Ovary (tissue), 9 donors: ENCODE measurements around the gene GFY. TPM values are rescaled to one million over a fixed set of nuclear protein-coding genes. Genes with fewer than 3 reads are reported as not detected.
A peak's percentile ranks its signal among the peaks of the same experiment; 100 is the strongest.

ENCODE experiments used
- DNase-seq, 5 donors: peaks; one replicate each; pipeline ENCODE4 v3.0.0-alpha.2; 2019 to 2020
- H3K27ac ChIP-seq, 2 donors: fragments of 200-600 bp; one replicate each; pipeline versions ENCODE4 v1.5.1 to v1.8.0; 2019 to 2022
- H3K27me3 ChIP-seq: fragments of 200-600 bp; one replicate; pipeline ENCODE4 v1.8.0; 2022
- H3K36me3 ChIP-seq: fragments of 200-600 bp; sonication (generic); one replicate; pipeline ENCODE4 v1.5.1; 2019
- H3K4me1 ChIP-seq: one replicate; pipeline ENCODE4 v1.8.1; 2013; ENCODE audit warnings: mild to moderate bottlenecking, moderate library complexity; ENCODE audit not compliant: insufficient read depth
- H3K4me3 ChIP-seq: fragments of 200-600 bp; sonication (generic); one replicate; pipeline ENCODE4 v1.5.1; 2017
- H3K9me3 ChIP-seq, 2 donors: fragments of 200-600 bp in 1 of 2; sonication (generic) in 1 of 2; one replicate each; pipeline versions ENCODE4 v1.5.1 to v1.8.1; 2013 to 2019; ENCODE audit warnings: mild to moderate bottlenecking in 1 of 2, moderate library complexity in 1 of 2
- CTCF ChIP-seq, 3 donors: fragments of 450-650 bp in 2 of 3; fragments of 200-600 bp in 1 of 3; IDR thresholded peaks; one replicate each; pipeline versions ENCODE4 v1.5.1 to v1.8.0; 2016 to 2022; ENCODE audit warnings: antibody characterized with exemption in 3 of 3, mild to moderate bottlenecking in 1 of 3
- EP300 ChIP-seq: sonication (generic); formaldehyde crosslinking; IDR thresholded peaks from one replicate; pipeline ENCODE4 v1.6.1; 2017; ENCODE audit warnings: antibody characterized with exemption
- POLR2A ChIP-seq: fragments of 450-650 bp; IDR thresholded peaks from one replicate; pipeline ENCODE4 v1.6.1; 2017; ENCODE audit warnings: antibody characterized with exemption, mild to moderate bottlenecking, moderate library complexity
- WGBS, 3 donors: extraction: QIAGEN DNeasy Blood & Tissue Kit in 1 of 3; methylation state at CpG; one replicate each; pipeline versions ENCODE4 v1.1.5 to v1.1.7; 2013 to 2017; 5-methylcytosine and 5-hydroxymethylcytosine counted together
- intact Hi-C, 4 donors: fragments of 100-400 bp; cut with DNase I; formaldehyde crosslinking; loops; one replicate each; pipeline versions ENCODE4 v1.11.0 to v1.15.1; 2022 to 2023
- polyA plus RNA-seq, 2 donors: library from polyadenylated mRNA; stranded (reverse); fragments of 200-250 nt in 1 of 2; fragments of 350-450 nt in 1 of 2; fragmentation: Illumina TruSeq in 1 of 2; extraction: RNeasy Lipid Tissue Mini Kit (QIAGEN cat#74804) in 1 of 2; gene quantifications; one replicate each; pipeline ENCODE4 v1.2.3, GENCODE V29; 2013 to 2014
- total RNA-seq, 7 donors: library from RNA; depleted of rRNA in 2 of 7; stranded (reverse); fragments of >200 nt in 2 of 7; fragmentation: NEBNext Ultra II Directional in 3 of 7; extraction: Animal tissue kit (Norgen Biotek cat#: 25700) in 3 of 7; gene quantifications; one replicate each; pipeline versions ENCODE4 v1.1.0 to v1.2.4, GENCODE V29; 2016 to 2023
- donor health status: DM: no; HTN: no; CAD: no; lungs with moderate emphysema.
- donor health status: DM: no; HTN: no; CAD: no.
- donor health status: Bipolar disorder and iron deficiency.
- donor health status: DM: yes; HTN: yes; CAD: no.
- donor health status: DM: no; HTN: no; CAD: no.
- donor health status: DM: yes; HTN: yes; CAD: no.

The GFY gene
- total and polyA plus RNA-seq, 9 donors: not detected

GRCh38 chr19:49463960-49464740, 39.0 kb downstream of the GFY start:
- Histone ChIP-seq H3K27me3 (no peaks in the 10 kb centered on the region), H3K27ac (no peak overlapping the region), H3K36me3 (no peaks in the 10 kb centered on the region), H3K4me1 (no peaks in the 10 kb centered on the region), H3K4me3 (no peak overlapping the region), H3K9me3 (no peaks in the 10 kb centered on the region)
- no peak for TF ChIP-seq EP300
- TF ChIP-seq POLR2A: no peak
- no peak for TF ChIP-seq CTCF (IDR thresholded peaks at IDR 0.05)
- WGBS, 3 donors: 86 to 87% (median 87%) methylated on average over 37 to 39 of the region's 39 CpGs
- no peak for DNase-seq
- intact Hi-C loops: no loop called here

- Histone ChIP-seq H3K9me3 (no peaks in the 10 kb centered on the region), H3K36me3 (no peaks in the 10 kb centered on the region), H3K4me1 (no peaks in the 10 kb centered on the region), H3K27ac (no peak overlapping the region), H3K27me3 (no peaks in the 10 kb centered on the region), H3K4me3 (no peak overlapping the region)
- TF ChIP-seq EP300 (no peak), POLR2A (no peak), CTCF (IDR thresholded peaks at IDR 0.05) (no peak)
- intact Hi-C loops: no loop called here
- DNase-seq: no peak
- 87 to 92% (median 91%) methylated on average over 3 of the region's 3 CpGs for WGBS, 3 donors
Measured at GRCh38 chr19:49465371-49465770, 40.2 kb downstream of the GFY start.

GRCh38 chr19:49468199-49468598, 43.0 kb downstream of the GFY start:
- H3K27ac ChIP-seq: no peak overlapping the region

GRCh38 chr19:49468746-49469447, 43.7 kb downstream of the GFY start:
- DNase-seq: peak in 1 of 5 donors; percentile 83
- Histone ChIP-seq H3K4me1 (peaks cover 2% of the 10 kb centered on the region), H3K27ac (no peak overlapping the region), H3K36me3 (no peaks in the 10 kb centered on the region), H3K9me3 (no peaks in the 10 kb centered on the region), H3K27me3 (no peaks in the 10 kb centered on the region), H3K4me3 (no peak overlapping the region)
- intact Hi-C loops: no loop called here
- 59 to 63% (median 62%) methylated on average over 15 of the region's 15 CpGs for WGBS, 3 donors
- TF ChIP-seq EP300: no peak
- TF ChIP-seq CTCF (IDR thresholded peaks at IDR 0.05): no peak
- no peak for TF ChIP-seq POLR2A

More at GRCh38 chr19:49468199-49468598, 43.0 kb downstream of the GFY start:
- no peak for DNase-seq
- intact Hi-C loops: no loop called here
- Histone ChIP-seq H3K36me3 (no peaks in the 10 kb centered on the region), H3K9me3 (no peaks in the 10 kb centered on the region), H3K4me3 (no peak overlapping the region), H3K27me3 (no peaks in the 10 kb centered on the region), H3K4me1 (no peaks in the 10 kb centered on the region)
- WGBS, 3 donors: 89 to 90% (median 89%) methylated on average over 19 of the region's 19 CpGs
- no peak for TF ChIP-seq CTCF (IDR thresholded peaks at IDR 0.05)
- TF ChIP-seq POLR2A: no peak
- no peak for TF ChIP-seq EP300
